Activated CD4-positive, alpha-beta T cell treated with anti-CD3 and anti-CD28 coated beads, Interleukin-2, amount 50 U/mL, for 48 hours (primary cell): Measurements from ENCODE around the gene RARG.

Source experiments
- DNase-seq, 2 experiments: peaks; one replicate each; pipeline ENCODE4 v3.0.0-alpha.2; 2020

Gene RARG

GRCh38 chr12:53231921-53232645, at the start of gene RARG:
TSS of gene RARG (minus strand) at chr12:53232209. CDS start at chr12:53227545, 4,664 bp downstream.
- peak; percentile 80 to 81 for DNase-seq

- no peak for DNase-seq
These were observed 48.0 kb upstream of the RARG start for GRCh38 chr12:53279888-53280498.

GRCh38 chr12:53279283-53279869, 47.4 kb upstream of the RARG start:
- no peak for DNase-seq

- no peak for DNase-seq
These were observed 46.0 kb upstream of the RARG start for GRCh38 chr12:53277981-53278380.

DNA sequence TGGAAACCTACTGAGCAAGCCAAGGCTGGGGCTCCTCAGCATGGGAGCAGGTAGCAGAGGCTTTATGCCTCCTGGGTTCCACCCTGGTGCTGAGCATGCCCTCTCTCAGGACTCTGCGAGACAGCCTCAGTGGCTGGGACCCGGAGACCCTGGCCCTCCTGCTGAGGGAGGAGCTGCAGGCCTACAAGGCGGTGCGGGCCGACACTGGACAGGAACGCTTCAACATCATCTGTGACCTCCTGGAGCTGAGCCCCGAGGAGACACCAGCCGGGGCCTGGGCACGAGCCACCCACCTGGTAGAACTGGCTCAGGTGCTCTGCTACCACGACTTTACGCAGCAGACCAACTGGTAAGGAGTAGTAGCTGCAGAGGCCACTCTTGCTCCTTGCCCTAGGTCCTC, 44.5 kb upstream of the RARG start:
- DNase-seq, result no peak

GRCh38 chr12:53274445-53274844, 42.4 kb upstream of the RARG start:
- DNase-seq, result no peak

- no peak for DNase-seq
These were observed 36.9 kb upstream of the RARG start for GRCh38 chr12:53268630-53269562.

DNA sequence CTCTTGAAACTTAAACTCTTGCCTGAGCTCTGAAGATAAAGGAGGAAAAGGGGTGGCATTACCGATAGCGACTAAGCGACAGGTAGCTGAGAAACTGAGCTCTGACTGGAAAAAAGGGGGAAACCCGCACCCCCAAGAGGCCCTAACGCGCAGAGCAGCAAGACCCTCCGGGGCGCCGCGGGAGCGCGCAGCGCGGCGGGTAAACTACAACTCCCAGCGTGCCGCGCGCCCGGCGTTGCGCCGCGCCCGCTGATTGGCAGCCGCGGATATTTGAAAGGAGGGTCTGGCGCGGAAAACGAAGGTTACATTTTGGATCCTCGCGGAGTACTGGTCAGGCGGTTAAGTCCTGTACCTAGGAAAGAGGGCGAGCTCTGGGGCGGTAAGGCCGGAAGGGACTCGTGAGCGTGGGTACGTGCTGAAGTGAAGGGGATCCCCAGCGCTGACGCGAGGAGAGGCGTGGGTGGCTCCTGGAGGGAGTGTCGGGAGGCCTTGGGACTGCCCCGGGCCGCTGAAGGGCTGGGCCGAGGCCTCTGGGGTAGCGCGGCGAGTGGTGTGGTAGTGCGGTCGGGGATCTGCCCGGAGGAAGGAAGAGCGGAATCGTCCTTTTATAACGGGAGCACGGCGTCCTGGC, 36.1 kb upstream of the RARG start, which contains the start of gene ESPL1:
ESPL1 (plus strand) TSS at position 301 of the 631 bp plus-strand sequence. CDS start 468 bp downstream, outside the sequence.
- peak; percentile 90 to 93 for DNase-seq

GRCh38 chr12:53267306-53267998, 35.4 kb upstream of the RARG start:
- DNase-seq, result peak; percentile 54 to 60

GRCh38 chr12:53265783-53266182, 33.8 kb upstream of the RARG start:
- DNase-seq, result no peak

- DNase-seq, result no peak
These were observed 27.9 kb upstream of the RARG start for GRCh38 chr12:53259891-53260290.

GRCh38 chr12:53258541-53259539, 26.8 kb upstream of the RARG start:
- DNase-seq, result no peak

- DNase-seq, result no peak
These were observed 24.0 kb upstream of the RARG start for GRCh38 chr12:53255996-53256395.

GRCh38 chr12:53254816-53255545, 23.0 kb upstream of the RARG start:
- DNase-seq, result no peak

DNA sequence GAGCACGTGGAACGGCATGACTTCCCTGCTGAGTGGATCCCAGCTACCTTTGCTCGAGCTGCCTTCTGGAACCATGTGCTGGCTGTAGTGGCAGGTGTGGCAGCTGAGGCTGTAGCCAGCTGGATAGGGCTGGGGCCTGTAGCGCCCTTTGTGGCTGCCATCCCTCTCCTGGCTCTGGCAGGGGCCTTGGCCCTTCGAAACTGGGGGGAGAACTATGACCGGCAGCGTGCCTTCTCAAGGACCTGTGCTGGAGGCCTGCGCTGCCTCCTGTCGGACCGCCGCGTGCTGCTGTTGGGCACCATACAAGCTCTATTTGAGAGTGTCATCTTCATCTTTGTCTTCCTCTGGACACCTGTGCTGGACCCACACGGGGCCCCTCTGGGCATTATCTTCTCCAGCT, 21.3 kb upstream of the RARG start:
- no peak for DNase-seq

DNA sequence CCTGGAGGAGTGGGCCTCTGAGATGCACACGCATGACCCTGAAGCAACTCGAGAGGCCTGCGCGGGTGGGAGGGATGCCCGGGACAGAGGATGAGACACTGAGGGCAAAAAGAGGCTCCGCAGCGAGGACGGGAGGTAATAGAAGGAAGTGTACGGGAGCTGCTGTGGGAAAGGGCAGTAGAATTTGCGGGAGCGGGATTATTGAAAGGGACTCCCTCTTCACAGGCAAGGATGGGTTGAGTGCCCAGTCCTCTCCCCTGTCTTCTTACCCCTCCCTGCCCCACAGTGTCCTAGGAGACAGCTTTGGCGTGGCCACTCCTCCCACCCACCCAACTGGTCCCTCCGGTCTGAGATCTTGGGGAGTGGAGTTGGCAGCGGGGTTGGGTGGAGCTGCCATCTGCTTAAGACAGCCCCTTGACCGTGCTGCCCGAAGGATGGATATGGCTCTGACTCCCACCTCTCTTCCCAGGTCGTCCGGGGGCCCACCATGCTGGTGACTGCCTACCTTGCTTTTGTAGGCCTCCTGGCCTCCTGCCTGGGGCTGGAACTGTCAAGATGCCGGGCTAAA, 20.4 kb upstream of the RARG start:
- DNase-seq, result peak in 1 of 2 experiments; percentile 22

DNA sequence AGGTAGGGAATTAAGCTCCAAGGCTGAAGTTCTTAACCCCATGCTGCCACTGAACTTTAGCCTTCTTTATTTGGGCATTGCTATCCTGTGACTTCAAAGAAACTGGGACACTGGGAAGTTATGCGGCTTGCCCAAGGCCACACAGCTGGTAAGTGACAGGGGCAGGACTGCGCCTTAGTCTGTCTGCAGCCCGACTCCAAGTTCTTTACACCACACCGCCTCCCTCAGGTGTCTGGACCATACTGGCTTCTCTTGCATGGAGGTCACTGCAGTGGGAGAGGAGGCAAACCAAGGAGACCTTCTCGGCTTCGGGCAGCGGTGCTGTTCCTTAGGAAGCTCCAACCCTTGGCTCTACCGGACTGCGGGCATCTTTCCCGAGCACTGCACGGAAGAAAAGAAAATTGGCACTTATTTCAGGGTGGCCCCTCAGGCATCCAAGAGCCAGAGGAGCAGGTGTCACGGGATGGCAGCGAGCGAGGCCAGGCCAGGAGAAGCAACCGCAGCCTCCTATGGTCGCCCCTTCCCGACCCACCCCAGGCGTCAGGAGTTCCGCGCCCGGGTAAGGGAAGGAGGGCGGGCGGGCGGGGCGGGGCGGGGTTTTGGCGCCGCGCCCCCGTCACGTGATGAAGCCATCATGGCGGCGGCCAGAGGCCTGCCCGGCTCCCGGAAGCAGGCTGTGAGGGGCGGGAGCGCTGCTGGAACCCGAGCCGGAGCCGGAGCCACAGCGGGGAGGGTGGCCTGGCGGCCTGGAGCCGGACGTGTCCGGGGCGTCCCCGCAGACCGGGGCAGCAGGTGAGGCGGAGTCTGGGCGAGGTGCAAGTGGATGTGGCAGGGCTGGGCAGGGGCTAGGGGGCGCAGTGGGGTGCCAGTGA, 19.7 kb upstream of the RARG start:
- DNase-seq, result peak; percentile 69 to 73

DNA sequence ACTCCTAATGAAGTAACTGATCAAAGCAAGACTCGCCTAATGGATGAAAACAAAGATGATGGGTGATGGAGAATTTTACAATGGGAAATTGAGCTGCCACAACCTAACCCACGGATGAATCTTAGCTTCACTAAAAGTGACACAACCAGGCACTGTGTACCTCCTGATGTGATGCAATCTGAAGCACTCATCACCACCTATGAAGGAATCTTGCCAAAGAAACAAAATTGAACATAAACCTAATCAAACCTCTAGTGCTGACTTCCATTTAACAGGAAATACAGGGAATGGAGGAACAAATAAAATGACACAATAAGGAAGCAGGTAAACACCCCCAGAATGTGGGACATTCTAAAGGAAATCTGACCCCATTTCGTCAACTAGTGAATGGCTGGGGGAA, 13.3 kb upstream of the RARG start:
- no peak for DNase-seq
